Stimulated activated CD8-positive, alpha-beta memory T cell treated with anti-CD3 and anti-CD28 coated beads, Interleukin-12 subunit alpha, Interleukin-12 subunit beta, amount 100 ng/mL, for 24 hours (primary cell): ENCODE measurements around the gene MCEMP1.
"Not testable (repeated sequence)": the region's sequence is repeated elsewhere in the genome, so short reads cannot be mapped to it uniquely, and the experiment has no call there.

ENCODE experiments used
- DNase-seq: peaks from one replicate; pipeline ENCODE4 v3.0.0-alpha.2; 2020; ENCODE audit errors: extremely low read depth

Gene MCEMP1

DNA sequence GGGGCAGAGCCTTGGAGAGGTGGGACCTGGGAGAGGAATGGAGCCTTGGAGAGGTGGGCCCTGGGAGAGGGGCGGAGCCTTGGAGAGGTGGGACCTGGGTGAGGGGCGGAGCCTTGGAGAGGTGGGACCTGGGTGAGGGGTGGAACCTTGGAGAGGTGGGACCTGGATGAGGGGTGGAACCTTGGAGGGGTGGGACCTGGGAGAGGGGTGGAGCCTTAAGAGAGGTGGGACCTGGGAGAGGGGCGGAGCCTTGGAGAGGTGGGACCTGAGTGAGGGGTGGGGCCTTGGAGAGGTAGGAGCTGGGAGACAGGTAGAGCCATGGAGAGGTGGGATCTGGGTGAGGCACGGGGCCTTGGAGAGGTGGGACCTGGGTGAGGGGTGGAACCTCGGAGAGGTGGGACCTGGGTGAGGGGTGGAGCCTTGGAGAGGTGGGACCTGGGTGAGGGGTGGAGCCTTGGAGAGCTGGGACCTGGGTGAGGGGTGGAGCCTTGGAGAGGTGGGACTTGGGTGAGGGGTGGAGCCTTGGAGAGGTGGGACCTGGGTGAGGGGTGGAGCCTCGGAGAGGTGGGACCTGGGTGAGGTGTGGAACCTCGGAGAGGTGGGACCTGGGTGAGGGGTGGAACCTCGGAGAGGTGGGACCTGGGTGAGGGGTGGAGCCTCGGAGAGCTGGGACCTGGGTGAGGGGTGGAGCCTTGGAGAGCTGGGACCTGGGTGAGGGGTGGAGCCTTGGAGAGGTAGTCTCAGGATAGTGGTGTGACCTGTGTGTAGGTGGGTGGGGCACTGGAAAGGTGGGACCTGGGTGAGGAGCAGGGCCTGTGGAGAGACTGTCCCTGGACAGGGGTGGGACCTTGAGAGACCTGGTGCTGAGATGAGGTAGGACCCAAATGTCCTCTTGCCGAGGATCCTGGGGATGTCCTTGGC, 33.0 kb upstream of the MCEMP1 start:
- DNase-seq, result not testable (repeated sequence)

DNA sequence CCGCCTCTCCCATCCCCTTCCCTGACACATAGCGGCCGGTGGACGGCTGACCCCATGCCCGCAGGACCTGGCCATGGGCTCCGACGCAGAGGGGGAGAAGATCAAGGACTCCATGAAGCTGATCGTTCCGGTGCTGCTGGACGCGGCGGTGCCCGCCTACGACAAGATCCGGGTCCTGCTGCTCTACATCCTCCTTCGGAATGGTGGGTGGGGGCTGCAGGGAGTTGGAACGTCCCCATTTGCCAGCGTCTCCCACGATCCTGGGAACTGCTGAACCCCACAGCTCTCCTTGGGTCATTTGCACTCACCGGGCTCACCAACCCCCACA, 32.4 kb upstream of the MCEMP1 start:
- no peak for DNase-seq

GRCh38 chr19:7645163-7645562, 31.7 kb upstream of the MCEMP1 start:
- no peak for DNase-seq

- DNase-seq, result no peak
These were observed 31.0 kb upstream of the MCEMP1 start for GRCh38 chr19:7645656-7646425.

GRCh38 chr19:7646426-7646700, 30.5 kb upstream of the MCEMP1 start:
- DNase-seq, result no peak

GRCh38 chr19:7647156-7647555, 29.7 kb upstream of the MCEMP1 start:
- DNase-seq, result no peak

GRCh38 chr19:7648265-7649014, 28.4 kb upstream of the MCEMP1 start:
- no peak for DNase-seq

DNA sequence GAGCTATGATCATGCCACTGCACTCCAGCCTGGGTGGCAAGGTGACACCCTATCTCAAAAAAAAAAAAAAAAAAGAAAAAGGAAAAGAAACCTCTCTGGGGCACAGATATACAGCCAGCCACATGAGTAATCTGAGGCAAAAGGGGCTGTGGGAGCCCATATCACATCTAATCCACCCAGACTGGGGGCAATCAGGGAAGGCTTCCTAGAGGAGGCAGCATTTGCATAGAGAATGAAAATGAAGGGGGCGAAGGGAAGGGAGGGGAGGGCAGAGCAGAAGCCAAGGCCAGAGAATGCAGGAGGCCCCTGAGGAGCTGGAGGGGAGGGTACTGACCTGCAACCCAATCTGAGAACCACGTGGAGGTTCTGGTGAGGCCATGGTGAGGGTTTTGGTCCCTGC, 26.7 kb upstream of the MCEMP1 start:
- no peak for DNase-seq

- no peak for DNase-seq
These were observed 24.7 kb upstream of the MCEMP1 start for GRCh38 chr19:7652061-7652641.

- DNase-seq, result no peak
These were observed 22.5 kb upstream of the MCEMP1 start for GRCh38 chr19:7654401-7654800.

GRCh38 chr19:7655581-7655980, 21.3 kb upstream of the MCEMP1 start:
- no peak for DNase-seq

- no peak for DNase-seq
These were observed 19.6 kb upstream of the MCEMP1 start for GRCh38 chr19:7657131-7657751.

GRCh38 chr19:7658219-7658686, 18.6 kb upstream of the MCEMP1 start:
- DNase-seq, result no peak

GRCh38 chr19:7661744-7662538, 14.9 kb upstream of the MCEMP1 start:
- DNase-seq, result no peak

DNA sequence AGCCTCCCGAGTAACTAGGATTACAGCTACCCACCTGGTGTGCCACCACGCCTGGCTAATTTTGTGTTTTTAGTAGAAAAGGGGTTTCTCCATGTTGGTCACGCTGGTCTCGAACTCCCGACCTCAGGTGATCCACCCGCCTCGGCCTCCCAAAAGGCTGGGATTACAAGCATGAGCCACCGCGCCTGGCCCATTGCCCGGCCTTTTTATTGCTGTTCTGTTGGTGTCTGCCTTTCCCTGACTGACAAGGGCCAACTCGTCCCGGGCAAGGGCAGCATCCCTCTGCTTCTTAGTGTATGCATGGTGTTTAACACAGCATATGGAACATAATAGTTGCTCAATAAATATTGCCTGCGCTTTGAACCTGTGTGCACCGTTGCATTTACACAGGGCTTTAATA, 14.2 kb upstream of the MCEMP1 start:
- no peak for DNase-seq

DNA sequence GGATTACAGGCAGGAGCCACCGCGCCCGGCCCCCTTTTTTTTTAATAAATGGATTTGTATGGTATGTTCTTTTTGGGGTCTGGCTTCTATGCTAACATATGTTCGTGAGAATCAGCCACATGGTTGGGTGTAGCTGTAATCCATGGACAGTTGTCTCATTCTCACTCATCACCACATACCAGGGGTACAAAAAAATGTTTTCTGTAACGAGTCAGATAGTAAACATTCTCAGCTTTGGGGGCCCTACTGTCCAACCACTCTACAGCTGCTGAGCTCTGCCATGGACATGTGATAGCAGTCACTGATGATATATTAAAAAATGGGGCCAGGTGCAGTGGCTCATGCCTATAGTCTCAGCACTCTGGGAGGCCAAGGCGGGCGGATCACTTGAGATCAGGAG, 13.2 kb upstream of the MCEMP1 start:
- no peak for DNase-seq

DNA sequence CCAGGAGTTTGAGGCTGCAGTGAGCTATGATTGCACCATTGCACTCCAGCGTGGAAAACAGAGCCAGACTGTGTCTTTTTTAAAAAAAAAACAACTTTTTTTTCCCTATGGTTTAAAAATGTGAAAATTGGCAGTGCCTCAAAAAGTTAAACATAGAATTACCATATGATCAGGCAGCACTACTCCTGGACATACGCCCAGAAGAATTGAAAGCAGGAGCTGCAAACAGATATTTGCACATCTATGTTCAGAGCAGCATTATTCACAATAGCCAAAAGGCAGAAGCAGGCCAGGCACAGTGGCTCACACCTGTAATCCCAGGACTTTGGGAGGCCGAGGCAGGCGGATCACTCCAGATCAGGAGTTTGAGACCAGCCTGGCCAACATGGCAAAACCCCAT, 11.8 kb upstream of the MCEMP1 start:
- no peak for DNase-seq

DNA sequence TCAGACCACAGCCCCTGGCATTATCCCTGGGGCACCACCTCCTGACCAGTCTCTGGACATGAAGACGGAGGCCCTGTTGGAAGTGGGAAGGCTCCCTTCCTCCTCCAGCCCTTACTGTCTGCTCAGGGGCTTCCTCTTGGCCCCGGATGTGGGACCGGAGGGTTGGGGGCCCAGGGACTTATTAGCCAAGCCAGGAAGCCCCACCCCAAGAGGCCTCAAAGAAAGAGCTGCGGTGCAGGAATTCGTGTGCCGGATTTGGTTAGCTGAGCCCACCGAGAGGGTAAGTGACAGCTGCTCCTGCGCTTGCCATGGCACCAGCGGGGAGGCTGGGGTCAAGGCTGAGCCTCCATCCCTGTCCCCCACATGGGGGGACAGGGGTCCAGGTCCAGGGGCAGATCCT, 8.0 kb upstream of the MCEMP1 start, which contains the start of gene RETN:
Gene RETN (plus strand): TSS at position 208 of the 400 bp plus-strand sequence. CDS start 278 bp downstream, outside the sequence.
- DNase-seq, result no peak

- no peak for DNase-seq
These were observed 7.2 kb upstream of the MCEMP1 start for GRCh38 chr19:7669641-7670040.

DNA sequence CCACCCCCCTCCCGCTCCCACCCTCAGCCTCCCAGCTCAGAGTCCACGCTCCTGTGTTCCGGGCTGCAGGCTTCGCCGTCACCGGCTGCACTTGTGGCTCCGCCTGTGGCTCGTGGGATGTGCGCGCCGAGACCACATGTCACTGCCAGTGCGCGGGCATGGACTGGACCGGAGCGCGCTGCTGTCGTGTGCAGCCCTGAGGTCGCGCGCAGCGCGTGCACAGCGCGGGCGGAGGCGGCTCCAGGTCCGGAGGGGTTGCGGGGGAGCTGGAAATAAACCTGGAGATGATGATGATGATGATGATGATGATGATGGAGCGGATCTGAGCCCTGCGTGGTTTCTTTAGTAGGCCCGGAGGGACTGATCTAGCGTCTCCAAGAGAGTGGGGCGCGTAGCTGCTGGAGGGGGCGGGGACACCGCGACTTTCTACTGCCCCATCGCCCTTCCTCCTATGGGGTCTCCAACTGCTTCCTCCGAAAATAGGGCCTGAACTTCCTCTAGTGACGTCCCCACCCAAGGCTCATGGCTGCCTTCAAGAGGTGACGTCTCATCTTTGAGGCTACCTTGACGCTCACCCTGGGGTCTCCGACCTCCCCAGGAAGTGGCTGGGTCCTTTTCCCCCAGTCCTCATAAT, 6.6 kb upstream of the MCEMP1 start:
- no peak for DNase-seq
